ENCODE measurements around the gene ANKRD23.

DNA sequence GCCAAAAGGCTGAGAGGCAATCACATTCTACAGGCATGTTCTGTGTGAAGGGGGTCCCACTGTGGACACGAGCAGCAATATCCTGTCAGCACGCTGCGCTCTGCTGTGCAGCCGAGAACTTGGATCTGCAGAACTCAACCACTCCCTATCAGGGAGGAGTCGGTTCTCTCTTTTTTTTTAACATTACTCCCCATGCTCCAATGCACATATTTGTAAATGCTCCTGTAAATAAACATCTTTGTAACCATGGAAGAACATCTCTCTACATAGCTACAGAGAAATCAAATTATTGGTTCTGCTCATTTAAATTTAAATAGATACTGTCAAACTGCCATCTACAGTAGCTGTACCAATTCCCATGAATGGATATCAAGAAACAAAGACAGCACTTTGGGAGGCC is 3.0 kb upstream of the ANKRD23 start:
- TF ChIP-seq POLR2A (IDR thresholded peaks at IDR 0.05), result no peak
- TF ChIP-seq, protein P1, sequence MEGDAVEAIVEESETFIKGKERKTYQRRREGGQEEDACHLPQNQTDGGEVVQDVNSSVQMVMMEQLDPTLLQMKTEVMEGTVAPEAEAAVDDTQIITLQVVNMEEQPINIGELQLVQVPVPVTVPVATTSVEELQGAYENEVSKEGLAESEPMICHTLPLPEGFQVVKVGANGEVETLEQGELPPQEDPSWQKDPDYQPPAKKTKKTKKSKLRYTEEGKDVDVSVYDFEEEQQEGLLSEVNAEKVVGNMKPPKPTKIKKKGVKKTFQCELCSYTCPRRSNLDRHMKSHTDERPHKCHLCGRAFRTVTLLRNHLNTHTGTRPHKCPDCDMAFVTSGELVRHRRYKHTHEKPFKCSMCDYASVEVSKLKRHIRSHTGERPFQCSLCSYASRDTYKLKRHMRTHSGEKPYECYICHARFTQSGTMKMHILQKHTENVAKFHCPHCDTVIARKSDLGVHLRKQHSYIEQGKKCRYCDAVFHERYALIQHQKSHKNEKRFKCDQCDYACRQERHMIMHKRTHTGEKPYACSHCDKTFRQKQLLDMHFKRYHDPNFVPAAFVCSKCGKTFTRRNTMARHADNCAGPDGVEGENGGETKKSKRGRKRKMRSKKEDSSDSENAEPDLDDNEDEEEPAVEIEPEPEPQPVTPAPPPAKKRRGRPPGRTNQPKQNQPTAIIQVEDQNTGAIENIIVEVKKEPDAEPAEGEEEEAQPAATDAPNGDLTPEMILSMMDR (IDR thresholded peaks at IDR 0.05), result no peak
